NB4 (cell line): ENCODE results near the gene GAB2.

Experiments
- MAX ChIP-seq: IDR thresholded peaks from 2 replicates; pipeline ENCODE4 v1.6.1; 2011; ENCODE audit warnings: low read depth, low read length
- MYC ChIP-seq: IDR thresholded peaks from 2 replicates; pipeline ENCODE4 v1.6.1; 2011; ENCODE audit warnings: low read depth, low read length
- POLR2A ChIP-seq: IDR thresholded peaks from 2 replicates; pipeline ENCODE4 v1.6.1; 2011; ENCODE audit warnings: mild to moderate bottlenecking; ENCODE audit not compliant: insufficient read length; ENCODE audit errors: extremely low read depth
- TF ChIP-seq, protein P1 (sequence below): IDR thresholded peaks from one replicate; pipeline ENCODE4 v1.5.1; 2012; ENCODE audit warnings: low read depth, low read length

- TF ChIP-seq POLR2A: no peak
- TF ChIP-seq, protein P1, sequence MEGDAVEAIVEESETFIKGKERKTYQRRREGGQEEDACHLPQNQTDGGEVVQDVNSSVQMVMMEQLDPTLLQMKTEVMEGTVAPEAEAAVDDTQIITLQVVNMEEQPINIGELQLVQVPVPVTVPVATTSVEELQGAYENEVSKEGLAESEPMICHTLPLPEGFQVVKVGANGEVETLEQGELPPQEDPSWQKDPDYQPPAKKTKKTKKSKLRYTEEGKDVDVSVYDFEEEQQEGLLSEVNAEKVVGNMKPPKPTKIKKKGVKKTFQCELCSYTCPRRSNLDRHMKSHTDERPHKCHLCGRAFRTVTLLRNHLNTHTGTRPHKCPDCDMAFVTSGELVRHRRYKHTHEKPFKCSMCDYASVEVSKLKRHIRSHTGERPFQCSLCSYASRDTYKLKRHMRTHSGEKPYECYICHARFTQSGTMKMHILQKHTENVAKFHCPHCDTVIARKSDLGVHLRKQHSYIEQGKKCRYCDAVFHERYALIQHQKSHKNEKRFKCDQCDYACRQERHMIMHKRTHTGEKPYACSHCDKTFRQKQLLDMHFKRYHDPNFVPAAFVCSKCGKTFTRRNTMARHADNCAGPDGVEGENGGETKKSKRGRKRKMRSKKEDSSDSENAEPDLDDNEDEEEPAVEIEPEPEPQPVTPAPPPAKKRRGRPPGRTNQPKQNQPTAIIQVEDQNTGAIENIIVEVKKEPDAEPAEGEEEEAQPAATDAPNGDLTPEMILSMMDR: no peak
- no peak for TF ChIP-seq MAX
- no peak for TF ChIP-seq MYC
Measured at GRCh38 chr11:78460471-78460870, 42.9 kb upstream of the GAB2 start.
